MM.1S (cell line): Measurements from ENCODE around the gene OR51S1.

Source experiments
- EZH2 ChIP-seq: fragments of 300-600 bp; sonication (generic); optimal IDR thresholded peaks from 2 replicates; pipeline ENCODE3; 2017; ENCODE audit warnings: low read depth, mild to moderate bottlenecking, antibody characterized with exemption, low read length, mixed read lengths
- EZH2phosphoT487 ChIP-seq: fragments of 300-600 bp; sonication (generic); IDR thresholded peaks from 2 replicates; pipeline ENCODE4 v1.6.1; 2018; ENCODE audit warnings: antibody characterized with exemption, low read length
- TF ChIP-seq, protein P1 (sequence below): fragments of 300-600 bp; sonication (generic); IDR thresholded peaks from 2 replicates; pipeline ENCODE4 v1.5.1; 2016; ENCODE audit warnings: antibody characterized with exemption, low read length, mixed read lengths

- TF ChIP-seq EZH2 (no peak), EZH2phosphoT487 (no peak)
- TF ChIP-seq, protein P1, sequence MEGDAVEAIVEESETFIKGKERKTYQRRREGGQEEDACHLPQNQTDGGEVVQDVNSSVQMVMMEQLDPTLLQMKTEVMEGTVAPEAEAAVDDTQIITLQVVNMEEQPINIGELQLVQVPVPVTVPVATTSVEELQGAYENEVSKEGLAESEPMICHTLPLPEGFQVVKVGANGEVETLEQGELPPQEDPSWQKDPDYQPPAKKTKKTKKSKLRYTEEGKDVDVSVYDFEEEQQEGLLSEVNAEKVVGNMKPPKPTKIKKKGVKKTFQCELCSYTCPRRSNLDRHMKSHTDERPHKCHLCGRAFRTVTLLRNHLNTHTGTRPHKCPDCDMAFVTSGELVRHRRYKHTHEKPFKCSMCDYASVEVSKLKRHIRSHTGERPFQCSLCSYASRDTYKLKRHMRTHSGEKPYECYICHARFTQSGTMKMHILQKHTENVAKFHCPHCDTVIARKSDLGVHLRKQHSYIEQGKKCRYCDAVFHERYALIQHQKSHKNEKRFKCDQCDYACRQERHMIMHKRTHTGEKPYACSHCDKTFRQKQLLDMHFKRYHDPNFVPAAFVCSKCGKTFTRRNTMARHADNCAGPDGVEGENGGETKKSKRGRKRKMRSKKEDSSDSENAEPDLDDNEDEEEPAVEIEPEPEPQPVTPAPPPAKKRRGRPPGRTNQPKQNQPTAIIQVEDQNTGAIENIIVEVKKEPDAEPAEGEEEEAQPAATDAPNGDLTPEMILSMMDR = no peak
Observed at GRCh38 chr11:4862447-4863236, 13.6 kb upstream of the OR51S1 start.
